WTC11 (cell line): ENCODE results near the gene NARS2. TPM values are rescaled to one million over a fixed set of nuclear protein-coding genes. Genes with fewer than 3 reads are reported as not detected.
A peak's percentile ranks its signal among the peaks of the same experiment; 100 is the strongest.

Experiments used
- ATAC-seq: fragments of 200-7000 bp; cut with Tn5 transposase; 2 replicates; pipeline ENCODE4 v1.10.0; 2021; ENCODE audit warnings: mild to moderate bottlenecking, moderate library complexity
- CTCF ChIA-PET: fragments of 300-600 bp; sonication (Branson Sonifier 250); formaldehyde crosslinking; loops from one replicate; lab custom pipeline; 2021; ENCODE audit warnings: antibody characterized with exemption; lab: Charles Lee
- POLR2A ChIA-PET: fragments of 350-600 bp; sonication (Branson Sonifier 250); formaldehyde crosslinking; loops from one replicate; lab custom pipeline; 2021; ENCODE audit warnings: antibody characterized with exemption; lab: Charles Lee
- DNase-seq: peaks from one replicate; pipeline ENCODE4 v3.0.0; 2021; ENCODE audit warnings: low spot score
- H3K27ac Mint-ChIP-seq: 2 replicates; pipeline ENCODE4 v1.8.0; 2021; ENCODE audit warnings: mixed read lengths
- H3K27me3 Mint-ChIP-seq: 2 replicates; pipeline ENCODE4 v1.8.0; 2021; ENCODE audit warnings: low read depth, mild to moderate bottlenecking, moderate library complexity, mixed read lengths
- H3K36me3 Mint-ChIP-seq: 2 replicates; pipeline ENCODE4 v1.8.0; 2021; ENCODE audit warnings: mixed read lengths
- H3K4me1 Mint-ChIP-seq: 2 replicates; pipeline ENCODE4 v1.8.0; 2022; ENCODE audit warnings: mixed read lengths
- H3K4me3 Mint-ChIP-seq: 2 replicates; pipeline ENCODE4 v1.8.0; 2021; ENCODE audit warnings: mild to moderate bottlenecking, moderate library complexity, mixed read lengths
- H3K9me3 Mint-ChIP-seq: 2 replicates; pipeline ENCODE4 v1.8.0; 2021; ENCODE audit warnings: mixed read lengths
- ATF2 ChIP-seq: sonication (generic); formaldehyde crosslinking; IDR thresholded peaks from 2 replicates; pipeline ENCODE4 v1.8.1; 2022; ENCODE audit warnings: low read depth, missing genetic modification reagents, borderline replicate concordance
- CTCF ChIP-seq: fragments of 200-600 bp; IDR thresholded peaks from 2 replicates; pipeline ENCODE4 v1.8.0; 2022; ENCODE audit warnings: antibody characterized with exemption
- SP1 ChIP-seq: sonication (generic); formaldehyde crosslinking; conservative IDR thresholded peaks from 2 replicates; pipeline ENCODE4 v1.8.1; 2022; ENCODE audit warnings: missing genetic modification reagents
- USF1 ChIP-seq: sonication (generic); formaldehyde crosslinking; IDR thresholded peaks from 2 replicates; pipeline ENCODE4 v1.8.0; 2022; ENCODE audit warnings: mild to moderate bottlenecking, missing genetic modification reagents
- ZNF317 ChIP-seq: sonication (generic); formaldehyde crosslinking; IDR thresholded peaks from 2 replicates; pipeline ENCODE4 v1.8.1; 2023; ENCODE audit warnings: low read depth, mild to moderate bottlenecking, moderate library complexity, missing genetic modification reagents, borderline replicate concordance
- ZNF396 ChIP-seq: fragments of 250-450 bp; sonication (Bioruptor Pico); IDR thresholded peaks from 2 replicates; pipeline ENCODE4 v1.8.0; 2021; ENCODE audit warnings: mild to moderate bottlenecking, moderate library complexity, borderline replicate concordance
- ZNF512 ChIP-seq: sonication (generic); formaldehyde crosslinking; IDR thresholded peaks from 2 replicates; pipeline ENCODE4 v1.8.1; 2022; ENCODE audit warnings: missing genetic modification reagents, borderline replicate concordance
- total RNA-seq: library from RNA; stranded (reverse); gene quantifications from 3 replicates; pipeline ENCODE4 v1.2.3, GENCODE V29; 2021
- TF ChIP-seq, protein P1 (sequence below): sonication (generic); formaldehyde crosslinking; IDR thresholded peaks from 2 replicates; pipeline ENCODE4 v1.8.1; 2022; ENCODE audit warnings: mild to moderate bottlenecking, moderate library complexity, missing genetic modification reagents

The NARS2 gene
- total RNA-seq, 1 experiment from 2014 or later: 36.4 TPM

- TF ChIP-seq USF1 (CRISPR knock-in tag) (no peak), ATF2 (CRISPR knock-in tag) (no peak), SP1 (CRISPR knock-in tag) (no peak)
- TF ChIP-seq, protein P1, sequence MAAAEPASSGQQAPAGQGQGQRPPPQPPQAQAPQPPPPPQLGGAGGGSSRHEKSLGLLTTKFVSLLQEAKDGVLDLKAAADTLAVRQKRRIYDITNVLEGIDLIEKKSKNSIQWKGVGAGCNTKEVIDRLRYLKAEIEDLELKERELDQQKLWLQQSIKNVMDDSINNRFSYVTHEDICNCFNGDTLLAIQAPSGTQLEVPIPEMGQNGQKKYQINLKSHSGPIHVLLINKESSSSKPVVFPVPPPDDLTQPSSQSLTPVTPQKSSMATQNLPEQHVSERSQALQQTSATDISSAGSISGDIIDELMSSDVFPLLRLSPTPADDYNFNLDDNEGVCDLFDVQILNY: no peak
Measured at GRCh38 chr11:78587446-78587845, 12.8 kb upstream of the NARS2 start (continued).

- ATAC-seq (0 out of 2 replicates have a peak, but pooled peaks have one; percentile 22), DNase-seq (no peak)
- Mint-ChIP-seq H3K4me3 (no peak overlapping the region), H3K4me1 (no peaks in the 10 kb centered on the region), H3K27me3 (peaks cover 4% of the 10 kb centered on the region; the same call in 1 of the 2 replicates), H3K27ac (no peak overlapping the region), H3K36me3 (peaks cover 12% of the 10 kb centered on the region), H3K9me3 (peaks cover 30% of the 10 kb centered on the region)
- CTCF ChIA-PET: interaction anchor here (0.6 to 1.9 kb wide), 8 partner anchors 10 to 359 kb away, joined by 3 to 10 read pairs (median 5); partner anchors contain the start of gene NARS2
- POLR2A ChIA-PET: no interaction called here
- TF ChIP-seq ZNF396 (CRISPR knock-in tag): no peak
- peak; percentile 60 for TF ChIP-seq CTCF
- TF ChIP-seq, all 79 proteins: peak for 1
Measured at GRCh38 chr11:78586452-78587046, 11.9 kb upstream of the NARS2 start.

DNA sequence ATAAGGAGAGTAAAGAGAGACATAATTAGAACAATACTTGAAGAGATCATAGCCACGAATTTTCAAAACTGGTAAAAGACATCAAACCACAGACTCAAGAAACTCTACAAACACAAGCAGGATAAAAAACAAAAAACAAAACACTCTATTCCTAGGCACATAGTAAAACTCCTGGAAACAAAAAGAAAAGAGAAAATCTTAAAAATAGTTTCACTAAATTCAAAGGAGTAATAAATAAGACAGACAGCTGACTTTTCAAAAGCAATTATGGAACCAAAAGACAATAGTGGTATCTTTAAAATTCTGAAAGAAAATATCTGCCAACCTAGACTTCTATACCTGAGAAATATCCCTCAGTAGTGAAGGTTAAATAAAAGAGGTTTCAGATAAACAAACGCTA lies 9.2 kb upstream of the NARS2 start:
- Mint-ChIP-seq H3K36me3 (peaks cover 12% of the 10 kb centered on the region), H3K4me1 (no peaks in the 10 kb centered on the region), H3K27me3 (peaks cover 4% of the 10 kb centered on the region; the same call in 1 of the 2 replicates), H3K9me3 (peaks cover 34% of the 10 kb centered on the region), H3K27ac (no peak overlapping the region), H3K4me3 (no peak overlapping the region)
- ATAC-seq (no peak), DNase-seq (no peak)
- TF ChIP-seq ATF2 (CRISPR knock-in tag) (no peak), ZNF317 (CRISPR knock-in tag) (peak; percentile 95)
- POLR2A ChIA-PET: no interaction called here
- CTCF ChIA-PET: no interaction called here

DNA sequence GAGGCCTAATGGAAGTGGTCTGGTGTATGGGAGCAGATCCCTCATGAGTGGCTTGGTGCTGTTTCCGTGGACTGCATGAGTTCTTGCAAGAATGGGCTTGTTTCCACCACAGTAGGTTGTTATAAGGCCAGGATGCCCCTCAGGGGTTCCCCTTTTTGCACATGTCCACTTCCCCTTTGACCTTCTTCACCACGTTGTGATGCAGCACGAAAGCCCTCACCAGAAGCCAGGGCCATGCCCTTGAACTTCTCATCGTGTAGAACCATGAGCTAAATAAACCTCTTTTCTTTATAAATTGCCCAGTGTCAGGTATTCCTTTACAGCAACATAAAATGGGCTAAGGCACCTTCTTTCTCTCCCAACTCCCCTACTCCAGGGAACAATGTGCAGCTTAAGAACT lies 2.8 kb upstream of the NARS2 start:
- ChIA-PET POLR2A (no interaction called here), CTCF (interaction anchor here (2.0 kb wide), 1 partner anchor 9 kb away, joined by 10 read pairs; no protein-coding TSS in a partner anchor)
- H3K4me3 Mint-ChIP-seq: no peak overlapping the region
- H3K27me3 Mint-ChIP-seq: no peaks in the 10 kb centered on the region
- no peak for TF ChIP-seq ZNF512 (CRISPR knock-in tag)
- DNase-seq (no peak), ATAC-seq (no peak)
- peaks cover 10% of the 10 kb centered on the region for H3K9me3 Mint-ChIP-seq
- no peaks in the 10 kb centered on the region for H3K36me3 Mint-ChIP-seq
- H3K27ac Mint-ChIP-seq: no peak overlapping the region; the same call in 1 of the 2 replicates
- H3K4me1 Mint-ChIP-seq: peaks cover 19% of the 10 kb centered on the region
